RWPE1 (cell line): ENCODE results near the gene LZTS3.

Source experiments
- CTCF ChIA-PET: fragments of 350-600 bp; sonication (Branson Sonifier 250); formaldehyde crosslinking; extraction: SDS; loops from one replicate; lab custom pipeline; 2021; lab: Yijun Ruan, JAX
- POLR2A ChIA-PET: fragments of 400-600 bp; formaldehyde crosslinking; extraction: SDS; loops from one replicate; lab custom pipeline; 2020; ENCODE audit warnings: antibody characterized with exemption; ENCODE audit not compliant: low non-redundant PET; lab: Yijun Ruan, JAX
- DNase-seq: peaks from one replicate; pipeline ENCODE4 v3.0.0; 2012; ENCODE audit warnings: low spot score
- H3K27ac ChIP-seq: fragments of 450-650 bp; 2 replicates; pipeline ENCODE4 v1.5.1; 2017
- TF ChIP-seq, protein P1 (sequence below): fragments of 450-650 bp; conservative IDR thresholded peaks from 2 replicates; pipeline ENCODE4 v1.5.1; 2017; ENCODE audit warnings: low read depth, mild to moderate bottlenecking

LZTS3 gene

DNA sequence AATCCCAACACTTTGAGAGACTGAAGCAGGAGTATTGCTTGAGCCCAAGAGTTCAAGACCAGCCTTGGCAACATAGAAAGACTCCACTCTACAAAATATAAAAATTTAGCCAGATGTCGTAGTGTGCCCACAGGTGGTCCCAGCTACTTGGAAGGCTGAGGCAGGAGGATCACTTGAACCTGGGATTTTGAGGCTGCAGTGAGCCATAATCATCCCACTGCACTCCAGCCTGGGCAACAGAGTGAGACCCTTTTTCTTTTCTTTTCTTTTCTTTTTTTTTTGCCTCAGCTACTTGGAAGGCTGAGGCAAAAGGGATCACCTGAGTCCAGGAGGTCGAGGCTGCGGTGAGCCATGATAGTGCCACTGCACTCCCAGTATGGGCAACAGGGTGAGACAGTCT, 31.6 kb downstream of the LZTS3 start:
- H3K27ac ChIP-seq, result no peak overlapping the region
- TF ChIP-seq, protein P1, sequence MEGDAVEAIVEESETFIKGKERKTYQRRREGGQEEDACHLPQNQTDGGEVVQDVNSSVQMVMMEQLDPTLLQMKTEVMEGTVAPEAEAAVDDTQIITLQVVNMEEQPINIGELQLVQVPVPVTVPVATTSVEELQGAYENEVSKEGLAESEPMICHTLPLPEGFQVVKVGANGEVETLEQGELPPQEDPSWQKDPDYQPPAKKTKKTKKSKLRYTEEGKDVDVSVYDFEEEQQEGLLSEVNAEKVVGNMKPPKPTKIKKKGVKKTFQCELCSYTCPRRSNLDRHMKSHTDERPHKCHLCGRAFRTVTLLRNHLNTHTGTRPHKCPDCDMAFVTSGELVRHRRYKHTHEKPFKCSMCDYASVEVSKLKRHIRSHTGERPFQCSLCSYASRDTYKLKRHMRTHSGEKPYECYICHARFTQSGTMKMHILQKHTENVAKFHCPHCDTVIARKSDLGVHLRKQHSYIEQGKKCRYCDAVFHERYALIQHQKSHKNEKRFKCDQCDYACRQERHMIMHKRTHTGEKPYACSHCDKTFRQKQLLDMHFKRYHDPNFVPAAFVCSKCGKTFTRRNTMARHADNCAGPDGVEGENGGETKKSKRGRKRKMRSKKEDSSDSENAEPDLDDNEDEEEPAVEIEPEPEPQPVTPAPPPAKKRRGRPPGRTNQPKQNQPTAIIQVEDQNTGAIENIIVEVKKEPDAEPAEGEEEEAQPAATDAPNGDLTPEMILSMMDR, result no peak
- no peak for DNase-seq
- ChIA-PET CTCF (no interaction called here), POLR2A (no interaction called here)

DNA sequence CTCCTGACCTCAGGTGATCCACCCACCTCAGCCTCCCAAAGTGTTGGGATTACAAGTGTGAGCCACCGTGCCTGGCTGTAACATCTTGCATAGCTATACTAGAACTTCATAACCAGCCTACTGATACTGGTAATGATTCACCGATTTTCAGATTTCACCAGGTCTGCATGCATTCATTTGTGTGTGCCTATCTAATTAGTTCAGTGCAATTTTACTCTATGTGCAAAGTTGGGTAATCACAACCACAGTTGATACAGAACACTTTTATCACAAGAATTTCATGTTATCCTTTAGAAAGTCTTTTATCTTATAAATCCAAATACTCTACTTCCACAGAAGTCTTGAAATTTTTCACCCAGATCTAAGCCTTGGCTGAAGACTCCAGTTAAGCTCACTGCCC, 35.9 kb downstream of the LZTS3 start:
- H3K27ac ChIP-seq, result no peak overlapping the region
- CTCF ChIA-PET, result no interaction called here
- POLR2A ChIA-PET, result no interaction called here
- TF ChIP-seq, protein P1, result no peak
- no peak for DNase-seq

DNA sequence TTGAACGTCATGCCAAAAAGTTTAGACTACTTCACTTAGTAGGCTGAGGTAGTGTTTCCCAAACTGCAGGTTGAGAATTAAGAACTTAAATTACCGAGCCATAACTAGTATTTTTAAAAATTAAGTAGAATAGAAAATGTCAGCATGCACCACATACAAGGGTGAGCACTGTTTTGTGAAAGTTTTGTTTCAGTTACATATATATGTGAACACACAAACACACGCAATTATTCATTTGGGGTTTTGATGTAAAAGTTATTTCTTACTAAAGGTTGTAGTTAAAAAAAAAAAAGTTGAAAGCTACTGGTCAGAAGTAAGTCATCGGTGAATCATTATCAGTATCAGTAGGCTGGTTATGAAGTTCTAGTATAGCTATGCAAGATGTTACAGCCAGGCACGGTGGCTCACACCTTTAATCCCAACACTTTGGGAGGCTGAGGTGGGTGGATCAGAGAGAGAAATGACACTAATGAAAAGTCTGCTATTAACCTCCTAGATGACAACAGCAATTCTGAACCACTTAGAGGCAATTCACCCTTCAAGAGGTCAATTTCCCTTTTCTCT, 37.8 kb downstream of the LZTS3 start:
- CTCF ChIA-PET, result no interaction called here
- DNase-seq, result no peak
- H3K27ac ChIP-seq, result no peak overlapping the region
- TF ChIP-seq, protein P1, result no peak
- POLR2A ChIA-PET, result no interaction called here

DNA sequence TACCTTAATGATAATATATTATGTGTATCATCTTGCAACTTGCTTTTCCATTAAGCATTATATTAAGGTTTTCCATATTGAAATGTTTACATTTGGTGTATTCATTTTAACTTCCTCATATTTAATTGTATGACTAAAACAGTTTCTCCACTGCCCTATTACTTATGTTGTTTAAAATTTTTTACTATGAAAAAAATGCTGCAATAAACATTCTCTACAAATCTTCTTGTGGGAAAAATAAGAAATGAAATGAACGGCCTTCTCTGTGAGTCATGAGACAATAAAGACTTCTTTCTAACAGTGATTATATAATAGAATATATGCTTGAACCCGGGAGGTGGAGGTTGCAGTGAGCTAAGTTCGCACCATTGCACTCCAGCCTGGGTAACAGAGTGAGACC, 39.2 kb downstream of the LZTS3 start:
- ChIA-PET POLR2A (no interaction called here), CTCF (no interaction called here)
- DNase-seq, result no peak
- TF ChIP-seq, protein P1, result no peak
- no peak overlapping the region for H3K27ac ChIP-seq

DNA sequence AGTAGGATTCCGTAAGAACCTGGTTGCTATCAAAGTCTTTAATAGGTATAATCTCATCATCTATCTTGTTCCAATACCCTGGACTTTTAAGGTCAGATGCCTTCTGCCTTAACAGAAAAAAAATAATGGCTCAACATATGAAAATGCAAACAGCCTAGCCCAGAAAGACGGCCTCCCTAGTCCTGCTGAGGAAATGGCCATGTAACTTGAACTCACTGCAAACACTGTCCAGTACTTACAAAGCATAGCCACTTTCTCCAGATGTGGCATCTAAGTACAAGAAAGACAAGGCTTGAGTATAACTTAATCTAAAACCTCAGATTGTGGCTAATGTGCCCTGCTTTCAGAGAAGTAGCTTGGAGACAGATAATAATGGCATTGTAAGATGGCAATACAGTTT, 40.2 kb downstream of the LZTS3 start:
- CTCF ChIA-PET, result no interaction called here

DNA sequence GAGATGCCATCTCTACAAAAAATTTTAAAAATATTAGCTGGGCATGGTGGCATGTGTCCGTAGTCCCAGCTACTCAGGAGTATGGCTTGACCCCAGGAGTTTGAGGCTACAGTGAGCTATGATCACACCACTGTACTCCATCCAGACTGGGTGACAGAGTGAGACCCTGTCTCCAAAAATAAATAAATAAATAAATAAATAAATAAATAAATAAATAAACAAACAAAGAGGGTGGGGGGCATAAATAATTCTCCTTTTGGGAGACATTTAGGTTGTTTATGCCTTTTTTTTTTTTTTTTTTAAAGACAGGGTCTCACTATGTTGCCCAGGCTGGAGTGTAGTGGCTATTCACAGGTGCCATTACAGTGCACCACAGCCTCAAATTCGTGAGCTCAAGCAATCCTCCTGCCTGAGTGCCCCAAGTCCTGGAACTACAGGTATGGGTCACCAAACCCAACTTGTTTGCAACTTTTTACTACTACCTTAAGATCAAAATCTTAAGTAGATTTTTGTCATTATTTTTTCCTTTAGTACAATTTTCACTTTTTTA, 43.2 kb downstream of the LZTS3 start:
- DNase-seq, result no peak
- ChIA-PET CTCF (interaction anchor here (0.8 kb wide), 1 partner anchor 22 kb away, joined by 6 read pairs; no protein-coding TSS in a partner anchor), POLR2A (no interaction called here)
- no peak overlapping the region for H3K27ac ChIP-seq
- TF ChIP-seq, protein P1, result no peak

More for the DNA sequence above, 40.2 kb downstream of the LZTS3 start:
- no peak for DNase-seq
- TF ChIP-seq, protein P1, result no peak
- no peak overlapping the region for H3K27ac ChIP-seq
- POLR2A ChIA-PET, result no interaction called here
